ENCODE data around the gene TEC.

DNA sequence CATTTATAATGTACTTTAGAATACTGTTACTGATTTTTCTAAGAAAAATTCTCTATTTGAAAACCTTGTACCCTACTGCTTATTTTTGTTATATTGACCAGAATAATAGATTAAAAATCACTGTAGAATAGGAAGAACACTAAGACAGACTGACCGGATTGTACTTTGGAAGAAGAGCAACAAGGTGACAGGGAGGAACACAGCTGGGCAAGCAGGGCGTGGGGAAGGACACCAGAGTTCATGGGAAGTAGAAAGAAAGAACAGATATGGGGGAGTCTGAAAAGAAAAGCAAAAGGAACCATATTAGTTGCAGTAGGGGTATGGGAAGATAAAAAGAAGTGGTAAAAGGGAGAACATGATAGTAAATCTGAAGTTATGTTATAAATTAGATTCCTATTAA is 174.2 kb downstream of the TEC start:
- TF ChIP-seq CTCF (IDR thresholded peaks at IDR 0.05) (no peak), POLR2A (IDR thresholded peaks at IDR 0.05) (no peak), POLR2AphosphoS5 (IDR thresholded peaks at IDR 0.05) (no peak), EP300 (IDR thresholded peaks at IDR 0.05) (no peak)
